ENCODE results near the gene NFATC3.

DNA sequence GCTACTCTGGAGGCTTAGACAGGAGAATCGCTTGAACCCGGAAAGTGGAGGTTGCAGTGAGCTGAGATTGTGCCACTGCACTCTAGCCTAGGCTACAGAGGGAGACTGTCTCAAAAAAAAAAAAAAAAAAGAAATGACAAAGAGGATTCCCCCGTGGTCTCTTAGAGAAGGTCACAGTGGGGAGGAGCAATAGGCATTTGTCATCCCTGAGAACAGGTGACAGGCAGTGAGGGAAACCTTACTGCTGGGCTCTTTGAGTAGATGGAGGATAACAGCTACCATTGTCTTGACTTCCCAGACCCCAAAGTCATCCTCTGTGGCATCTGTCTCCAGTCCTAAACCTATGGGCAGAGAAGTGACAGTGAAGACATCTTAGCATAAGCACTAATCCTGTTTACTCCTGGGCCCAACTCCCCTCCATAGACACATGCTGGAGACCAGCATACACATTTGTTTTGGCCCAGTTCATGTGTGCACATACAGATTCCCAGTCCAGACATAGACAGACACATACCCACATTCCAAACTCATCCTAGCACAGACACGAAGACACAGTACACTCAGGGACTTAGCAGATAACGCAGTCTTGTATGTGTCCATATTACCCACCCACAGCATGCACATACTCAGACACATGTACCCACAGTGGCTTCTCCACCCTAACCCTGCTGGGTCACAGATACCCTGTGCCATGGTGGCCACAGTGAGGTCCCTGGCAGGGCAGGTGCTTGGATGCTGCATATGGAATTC lies 148.1 kb downstream of the NFATC3 start:
- TF ChIP-seq CTCF (IDR thresholded peaks at IDR 0.05 in 8 of 11, conservative IDR thresholded peaks at IDR 0.05 in 3 of 11) (no peak), POLR2A (IDR thresholded peaks at IDR 0.05) (no peak), POLR2AphosphoS5 (IDR thresholded peaks at IDR 0.05) (no peak)

All from spleen (tissue), 7 donors.